ENCODE data around the gene OPN4. TPM values are rescaled to one million over a fixed set of nuclear protein-coding genes. Genes with fewer than 3 reads are reported as not detected.

OPN4 gene
- total RNA-seq, 1 experiment from 2014 or later, result not detected

DNA sequence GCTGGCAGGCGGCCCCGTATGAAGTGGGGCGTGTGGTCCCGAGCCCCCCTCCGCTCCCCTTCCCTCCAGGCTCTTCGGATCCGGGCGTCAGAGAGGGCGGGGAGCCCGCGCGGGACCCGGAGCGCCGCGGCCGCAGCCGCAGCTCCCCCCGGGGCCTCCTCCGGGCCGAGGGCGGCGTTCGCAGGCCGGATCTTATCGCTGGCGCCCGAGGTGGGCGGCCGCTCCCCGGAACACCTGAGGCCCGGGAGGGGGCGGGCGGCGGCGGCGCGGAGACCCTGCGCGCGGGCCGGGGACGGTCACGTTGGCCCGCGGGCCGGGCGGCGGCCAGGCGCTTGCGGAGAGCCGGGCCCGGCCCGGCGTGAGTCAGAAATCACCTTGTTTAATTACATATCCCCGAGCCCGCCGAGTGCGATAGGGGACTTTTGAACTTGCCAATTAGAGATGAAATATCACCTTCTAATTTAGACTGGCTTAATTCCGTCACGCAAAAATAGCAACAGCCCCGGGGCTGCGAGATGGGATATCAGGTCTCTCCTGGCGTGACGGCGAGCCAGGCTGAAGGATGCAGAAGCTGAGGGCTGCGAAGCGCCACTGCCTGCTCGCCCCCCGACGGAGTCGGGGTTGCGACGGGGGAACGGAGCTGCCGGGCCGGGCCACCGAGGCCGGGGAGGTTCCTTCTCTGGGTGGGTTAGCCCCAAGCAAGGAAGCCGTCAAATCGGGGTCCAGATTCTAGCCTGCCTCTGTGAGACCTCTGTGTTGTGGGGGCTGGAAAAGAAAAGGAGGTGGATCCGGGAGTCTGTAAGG, 57.4 kb downstream of the OPN4 start:
- Histone ChIP-seq H4K20me1 (ENCODE audit: low read length) (no peaks in the 10 kb centered on the region), H3K9me2 (replicated peaks; ENCODE audit: low read length) (no peaks in the 10 kb centered on the region), H3K9ac (ENCODE audit: low read length) (peak overlapping the region; percentile 88), H3K27ac (ENCODE audit: low read length) (peak overlapping the region; percentile 64), H3K4me3 (ENCODE audit: low read length) (peak overlapping the region; percentile 75), H3K27me3 (ENCODE audit: low read length) (no peaks in the 10 kb centered on the region), H3K79me2 (ENCODE audit: low read length) (no peaks in the 10 kb centered on the region), H3K9me3 (ENCODE audit: low read length) (no peaks in the 10 kb centered on the region), H3K36me3 (ENCODE audit: low read depth, low read length) (no peaks in the 10 kb centered on the region), H3K4me1 (ENCODE audit: insufficient read depth, low read length) (peaks cover 9% of the 10 kb centered on the region), H2AFZ (ENCODE audit: low read length) (peak overlapping the region; percentile 76), H3K4me2 (ENCODE audit: low read length) (peak overlapping the region; percentile 99), H3F3A (ENCODE audit: low read length, unreplicated experiment) (no peaks in the 10 kb centered on the region)
- peak; percentile 33 for DNase-seq
- POLR2A ChIA-PET (ENCODE audit: unreplicated experiment), result no interaction called here
- no TSS peak for BruUV-seq (replicated peaks)
- intact Hi-C loops (cut with micrococcal nuclease), result loop anchor here (1.0 to 5.0 kb wide), 3 partner anchors 45 to 188 kb away; partner anchors contain the start of gene BMPR1A
- TF ChIP-seq CTCF (conservative IDR thresholded peaks at IDR 0.05; ENCODE audit: low read depth, low read length), result no peak
- no peak for TF ChIP-seq EZH2phosphoT487 (IDR thresholded peaks at IDR 0.05; ENCODE audit: borderline replicate concordance, low read length)
- no peak for TF ChIP-seq EZH2 (IDR thresholded peaks at IDR 0.05; ENCODE audit: low read length, unreplicated experiment)
- ATAC-seq, result peak; percentile 51
- CTCF ChIA-PET, result interaction anchor here (0.6 kb wide), 1 partner anchor 124 kb away, joined by 3 read pairs; no protein-coding TSS in a partner anchor

GRCh38 chr10:86712317-86712707, 58.0 kb downstream of the OPN4 start:
- DNase-seq, result no peak
- H3K9ac ChIP-seq (ENCODE audit: low read length), result peak overlapping the region; percentile 88
- peak overlapping the region; percentile 99 for H3K4me2 ChIP-seq (ENCODE audit: low read length)
- peak overlapping the region; percentile 76 for H2AFZ ChIP-seq (ENCODE audit: low read length)
- H3K4me1 ChIP-seq (ENCODE audit: insufficient read depth, low read length), result peaks cover 9% of the 10 kb centered on the region
- H3K9me3 ChIP-seq (ENCODE audit: low read length), result no peaks in the 10 kb centered on the region
- ATAC-seq, result no peak
- H3K36me3 ChIP-seq (ENCODE audit: low read depth, low read length), result no peaks in the 10 kb centered on the region
- no peaks in the 10 kb centered on the region for H3K27me3 ChIP-seq (ENCODE audit: low read length)
- H4K20me1 ChIP-seq (ENCODE audit: low read length), result no peaks in the 10 kb centered on the region
- no peaks in the 10 kb centered on the region for H3K9me2 ChIP-seq (replicated peaks; ENCODE audit: low read length)
- BruUV-seq (replicated peaks), result TSS peak; percentile 67
- ChIA-PET POLR2A (ENCODE audit: unreplicated experiment) (no interaction called here), CTCF (interaction anchor here (0.5 kb wide), 1 partner anchor 42 kb away, joined by 5 read pairs; no protein-coding TSS in a partner anchor)
- 0 out of 2 replicates have a peak overlapping the region, but pooled peaks have one; percentile 13 for H3K27ac ChIP-seq (ENCODE audit: low read length)
- no peaks in the 10 kb centered on the region for H3K79me2 ChIP-seq (ENCODE audit: low read length)
- H3K4me3 ChIP-seq (ENCODE audit: low read length), result peak overlapping the region; percentile 75
- intact Hi-C loops (cut with micrococcal nuclease), result loop anchor here (5.0 kb wide), 1 partner anchor 115 kb away; no protein-coding TSS in a partner anchor
- H3F3A ChIP-seq (ENCODE audit: low read length, unreplicated experiment), result no peaks in the 10 kb centered on the region
- no peak for TF ChIP-seq EZH2phosphoT487 (IDR thresholded peaks at IDR 0.05; ENCODE audit: borderline replicate concordance, low read length)
- TF ChIP-seq CTCF (conservative IDR thresholded peaks at IDR 0.05; ENCODE audit: low read depth, low read length), result no peak
- TF ChIP-seq EZH2 (IDR thresholded peaks at IDR 0.05; ENCODE audit: low read length, unreplicated experiment), result no peak

Measured in PC-3 (cell line).